Stimulated activated CD4-positive, alpha-beta T cell treated with anti-CD3 and anti-CD28 coated beads, Interleukin-2, amount 100 ng/mL, for 48 hours (primary cell): ENCODE results near the gene WIPI1.
"Not testable (repeated sequence)": the region's sequence is repeated elsewhere in the genome, so short reads cannot be mapped to it uniquely, and the experiment has no call there.

Experiments used
- DNase-seq, 2 donors: peaks; one replicate each; pipeline ENCODE4 v3.0.0-alpha.2; 2020

Gene WIPI1

GRCh38 chr17:68383443-68384321 is 73.6 kb downstream of the WIPI1 start:
- DNase-seq = no peak

GRCh38 chr17:68383120-68383442 is 74.2 kb downstream of the WIPI1 start:
- DNase-seq = no peak

DNA sequence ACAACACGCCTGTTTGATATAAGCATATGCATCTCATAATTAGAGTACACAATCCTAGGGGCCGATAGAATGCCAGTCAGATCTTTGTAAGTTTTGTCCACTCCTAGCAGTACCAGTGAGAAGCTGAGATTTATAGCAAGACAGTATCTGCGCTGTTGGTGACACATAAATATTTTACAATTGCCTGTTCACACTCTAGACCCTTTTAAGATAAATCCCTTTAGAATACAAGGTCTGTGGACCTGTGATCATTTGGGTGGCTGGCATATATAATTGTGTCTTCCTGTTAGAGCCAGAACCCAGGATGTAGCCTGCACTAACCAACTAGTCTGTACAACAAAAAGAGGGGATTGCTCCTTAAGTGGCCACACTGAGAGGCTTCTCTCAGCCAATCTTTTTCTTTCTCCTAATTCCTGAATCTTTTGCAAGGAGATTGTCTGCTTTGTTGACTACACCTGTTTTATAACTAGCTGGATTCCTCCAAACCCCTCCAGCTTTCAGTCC is 74.7 kb downstream of the WIPI1 start:
- no peak for DNase-seq

- no peak for DNase-seq
These were observed 76.0 kb downstream of the WIPI1 start for GRCh38 chr17:68381076-68381900.

DNA sequence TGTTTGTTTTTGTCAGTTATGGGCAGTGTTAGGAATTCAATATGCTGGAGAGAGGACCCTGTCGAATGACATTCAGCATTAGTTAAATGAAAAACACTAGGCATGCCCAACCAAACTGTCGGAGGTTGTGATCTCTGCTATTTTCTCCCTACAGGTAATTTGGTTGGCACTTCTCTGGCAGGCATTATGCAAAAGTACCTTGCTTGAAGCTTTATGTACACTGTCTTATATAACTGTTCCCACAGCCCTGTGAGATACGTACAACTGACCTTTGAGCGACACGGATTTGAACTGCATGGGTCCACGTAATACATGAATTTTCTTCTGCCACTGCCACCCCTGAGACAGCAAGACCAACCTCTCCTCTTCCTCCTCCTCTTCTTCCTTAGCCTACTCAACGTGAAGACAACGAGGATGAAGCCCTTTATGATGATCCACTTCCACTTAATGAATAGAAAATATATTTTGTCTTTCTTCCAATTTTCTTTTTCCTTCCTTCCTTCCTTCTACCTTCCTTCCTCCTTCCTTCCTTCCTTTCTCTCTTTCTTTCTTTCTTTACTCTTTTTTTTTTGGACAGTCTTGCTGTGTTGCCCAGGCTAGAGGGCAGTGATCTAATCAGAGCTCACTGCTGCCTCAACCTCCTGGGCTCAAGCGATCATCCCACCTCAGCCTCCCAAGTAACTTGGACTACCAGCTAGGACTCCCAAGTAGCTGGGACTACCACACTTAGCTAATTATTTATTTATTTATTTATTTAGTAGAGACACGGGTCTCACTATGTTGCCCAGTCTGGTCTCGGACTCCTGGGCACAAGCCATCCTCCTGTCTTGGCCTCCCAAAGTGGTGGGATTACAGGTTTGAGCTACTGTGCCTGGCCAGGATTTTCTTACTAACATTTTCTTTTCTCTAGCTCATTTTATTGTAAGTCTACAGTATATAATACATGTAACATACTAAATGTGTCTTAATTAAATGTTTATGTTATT is 77.3 kb downstream of the WIPI1 start:
- DNase-seq = no peak

DNA sequence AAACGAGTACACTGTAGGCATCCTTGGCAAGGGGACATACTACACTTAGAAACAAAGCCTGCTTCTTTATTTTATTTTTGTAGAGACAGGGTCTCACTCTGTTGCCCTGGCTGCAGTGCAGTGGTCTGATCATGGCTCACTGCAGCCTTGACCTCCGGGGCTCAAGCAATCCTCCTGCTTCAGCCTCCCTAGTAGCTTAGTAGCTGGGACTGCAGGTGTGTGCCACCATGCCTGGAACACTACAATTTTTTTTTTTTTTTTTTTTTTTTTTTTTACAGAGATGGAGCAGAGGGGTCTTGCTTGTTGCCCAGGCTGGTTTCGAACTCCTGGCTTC is 78.2 kb downstream of the WIPI1 start:
- no peak for DNase-seq

DNA sequence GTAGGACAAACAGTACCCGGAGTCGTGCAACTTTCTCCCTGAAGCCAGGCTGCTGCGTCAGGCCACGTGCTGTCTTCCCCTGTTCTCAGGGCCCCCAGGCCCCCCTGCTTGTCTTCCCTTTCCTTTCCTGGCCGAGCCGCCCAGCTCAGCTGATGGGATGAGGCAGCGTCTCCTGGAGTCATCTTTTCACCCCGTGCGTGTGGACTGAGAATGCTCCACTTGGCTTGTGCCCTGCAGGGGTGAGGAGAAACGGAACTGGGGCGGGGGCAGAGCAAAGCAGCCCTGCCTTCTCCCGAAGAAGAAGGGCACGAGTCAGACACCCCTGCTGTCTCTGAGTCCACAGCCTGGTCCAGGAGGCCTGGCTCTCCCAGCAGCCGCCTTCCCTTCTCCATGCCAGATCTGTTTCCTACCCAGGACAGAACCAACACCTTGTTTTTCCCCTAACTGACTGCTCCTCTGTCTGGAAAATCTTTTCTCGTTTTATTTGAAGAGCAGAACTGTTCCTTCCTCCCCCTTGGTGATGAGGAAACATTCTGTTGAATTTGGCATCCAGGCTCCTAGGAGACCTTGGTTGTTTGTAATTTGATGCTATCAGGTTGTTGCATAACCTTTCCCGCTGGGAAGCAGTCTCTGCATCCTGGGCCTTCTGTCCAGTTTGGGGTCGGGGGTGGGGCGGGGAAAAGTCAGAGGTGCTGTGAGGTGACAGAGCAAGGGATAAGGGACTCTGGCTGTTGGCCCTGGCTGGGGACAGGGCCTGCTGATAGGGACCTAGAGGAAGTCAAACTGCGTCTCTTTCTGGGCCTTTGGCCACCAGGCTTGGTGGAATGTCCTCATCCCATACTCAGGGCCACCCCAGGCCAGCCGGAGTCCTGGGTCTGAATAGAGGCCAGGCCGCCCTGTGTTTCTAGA is 78.8 kb downstream of the WIPI1 start:
- no peak for DNase-seq

GRCh38 chr17:68377771-68378267 is 79.5 kb downstream of the WIPI1 start:
- DNase-seq = no peak

- DNase-seq = not testable (repeated sequence)
These were observed 81.1 kb downstream of the WIPI1 start for GRCh38 chr17:68376178-68376577.

DNA sequence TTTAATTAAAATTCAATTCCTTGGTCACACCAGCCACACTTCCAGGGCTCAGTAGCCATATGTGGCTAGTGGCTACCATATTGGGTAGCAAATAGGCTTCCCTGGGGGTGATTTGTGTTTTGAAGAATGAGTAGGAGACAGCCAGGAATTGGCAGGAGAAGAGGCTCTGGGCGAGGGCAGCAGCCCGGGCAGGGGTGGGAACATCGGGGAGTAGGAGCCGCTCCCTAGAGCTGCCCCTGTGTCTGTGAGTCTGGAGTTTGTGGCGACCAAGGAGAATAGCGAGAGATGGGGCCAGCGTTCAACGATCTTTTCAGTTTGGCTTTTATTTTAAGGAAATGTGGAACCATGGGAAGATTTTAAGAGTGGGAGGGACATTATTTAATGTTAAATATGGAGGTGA is 81.7 kb downstream of the WIPI1 start:
- no peak for DNase-seq
